Liver (tissue), 9 donors: ENCODE measurements around the gene SBNO1. TPM values are rescaled to one million over a fixed set of nuclear protein-coding genes. Genes with fewer than 3 reads are reported as not detected.
"Not testable (repeated sequence)": the region's sequence is repeated elsewhere in the genome, so short reads cannot be mapped to it uniquely, and the experiment has no call there.

Experiments used
- DNase-seq: peaks from one replicate; pipeline ENCODE4 v3.0.0-alpha.2; 2017; ENCODE audit warnings: low spot score
- H3K27ac ChIP-seq, 2 donors: one replicate each; pipeline ENCODE4 v1.7.0; 2013; ENCODE audit warnings: inconsistent platforms in 2 of 2, low read length in 2 of 2, control low read depth in 1 of 2, low read depth in 1 of 2, mild to moderate bottlenecking in 1 of 2
- H3K27me3 ChIP-seq, 4 donors: one replicate each; pipeline versions ENCODE4 v1.6.1 to v1.7.0; 2013; ENCODE audit warnings: low read length in 3 of 4, inconsistent platforms in 1 of 4, mild to moderate bottlenecking in 1 of 4, moderate library complexity in 1 of 4; ENCODE audit not compliant: control insufficient read depth in 4 of 4, insufficient read depth in 4 of 4
- H3K36me3 ChIP-seq, 4 donors: one replicate each; pipeline versions ENCODE4 v1.6.1 to v1.7.0; 2013; ENCODE audit warnings: low read length in 3 of 4, mild to moderate bottlenecking in 3 of 4, low read depth in 1 of 4, moderate library complexity in 1 of 4; ENCODE audit not compliant: control insufficient read depth in 4 of 4, insufficient read depth in 3 of 4
- H3K4me1 ChIP-seq, 4 donors: one replicate each; pipeline versions ENCODE4 v1.6.1 to v1.7.0; 2013; ENCODE audit warnings: low read length in 3 of 4, mild to moderate bottlenecking in 3 of 4, moderate library complexity in 1 of 4; ENCODE audit not compliant: control insufficient read depth in 4 of 4, insufficient read depth in 4 of 4
- H3K4me3 ChIP-seq, 3 donors: one replicate each; pipeline versions ENCODE4 v1.6.1 to v1.7.0; 2013; ENCODE audit warnings: low read length in 3 of 3, control low read depth in 1 of 3, low read depth in 1 of 3, mild to moderate bottlenecking in 1 of 3
- H3K9ac ChIP-seq, 2 donors: one replicate each; pipeline ENCODE4 v1.7.0; 2013; ENCODE audit warnings: low read length in 2 of 2, mild to moderate bottlenecking in 2 of 2, moderate library complexity in 2 of 2, control low read depth in 1 of 2, low read depth in 1 of 2
- H3K9me3 ChIP-seq, 4 donors: one replicate each; pipeline versions ENCODE4 v1.6.1 to v1.7.0; 2013; ENCODE audit warnings: low read length in 3 of 4; ENCODE audit not compliant: control insufficient read depth in 4 of 4
- EGR1 ChIP-seq, 2 donors: IDR thresholded peaks; 2 replicates each; pipeline ENCODE4 v1.6.1; 2016 to 2018; ENCODE audit warnings: antibody characterized with exemption in 2 of 2, low read depth in 2 of 2
- FOXA1 ChIP-seq: IDR thresholded peaks from 2 replicates; pipeline ENCODE4 v1.6.1; 2016; ENCODE audit warnings: antibody characterized with exemption
- FOXA2 ChIP-seq: IDR thresholded peaks from 2 replicates; pipeline ENCODE4 v1.6.1; 2016; ENCODE audit warnings: antibody characterized with exemption
- GABPA ChIP-seq, 2 donors: IDR thresholded peaks in 1 of 2; conservative IDR thresholded peaks in 1 of 2; 2 replicates each; pipeline ENCODE4 v1.6.1; 2016; ENCODE audit warnings: antibody characterized with exemption in 2 of 2, mild to moderate bottlenecking in 1 of 2, moderate library complexity in 1 of 2
- JUND ChIP-seq, 2 donors: IDR thresholded peaks; 2 replicates each; pipeline ENCODE4 v1.6.1; 2016; ENCODE audit warnings: antibody characterized with exemption in 2 of 2
- NR2F2 ChIP-seq: IDR thresholded peaks from 2 replicates; pipeline ENCODE4 v1.6.1; 2016; ENCODE audit warnings: antibody characterized with exemption
- RAD21 ChIP-seq, 2 donors: IDR thresholded peaks; 2 replicates each; pipeline ENCODE4 v1.6.1; 2016; ENCODE audit warnings: antibody characterized with exemption in 2 of 2, mild to moderate bottlenecking in 2 of 2
- RXRA ChIP-seq, 2 donors: IDR thresholded peaks; 2 replicates each; pipeline ENCODE4 v1.6.1; 2017 to 2018; ENCODE audit warnings: antibody characterized with exemption in 2 of 2, mild to moderate bottlenecking in 1 of 2
- SP1 ChIP-seq: IDR thresholded peaks from 2 replicates; pipeline ENCODE4 v1.6.1; 2018; ENCODE audit warnings: antibody characterized with exemption, mild to moderate bottlenecking
- TAF1 ChIP-seq: conservative IDR thresholded peaks from 2 replicates; pipeline ENCODE4 v1.6.1; 2016; ENCODE audit warnings: antibody characterized with exemption, mild to moderate bottlenecking
- YY1 ChIP-seq: IDR thresholded peaks from 2 replicates; pipeline ENCODE4 v1.6.1; 2016; ENCODE audit warnings: antibody characterized with exemption, mild to moderate bottlenecking
- WGBS: extraction: QIAGEN DNeasy Blood & Tissue Kit; methylation state at CpG from one replicate; pipeline ENCODE4 v1.1.7; 2013; 5-methylcytosine and 5-hydroxymethylcytosine counted together
- polyA plus RNA-seq, 2 donors: library from polyadenylated mRNA; stranded (reverse) in 1 of 2; unstranded in 1 of 2; fragments of 200-250 nt in 1 of 2; fragments of >200 nt in 1 of 2; fragmentation: Nextera tagmentation in 1 of 2; extraction: Ambion mirVana in 1 of 2; gene quantifications; one replicate each; pipeline versions ENCODE4 v1.2.1 to v1.2.3, GENCODE V29; 2013 to 2015
- total RNA-seq, 2 donors: library from RNA; depleted of rRNA; stranded (reverse); fragments of >200 nt; gene quantifications; one replicate each; pipeline ENCODE4 v1.2.3, GENCODE V29; 2014
- TF ChIP-seq, protein P1 (sequence below): IDR thresholded peaks from 2 replicates; pipeline ENCODE4 v1.6.1; 2016; ENCODE audit warnings: antibody characterized with exemption
- TF ChIP-seq, protein P2 (sequence below): IDR thresholded peaks from 2 replicates; pipeline ENCODE4 v1.6.1; 2016; ENCODE audit warnings: antibody characterized with exemption
- TF ChIP-seq, protein P3 (sequence below): IDR thresholded peaks from 2 replicates; pipeline ENCODE4 v1.6.1; 2016; ENCODE audit warnings: antibody characterized with exemption, mild to moderate bottlenecking
- TF ChIP-seq, protein P4 (sequence below): IDR thresholded peaks from 2 replicates; pipeline ENCODE4 v1.6.1; 2016; ENCODE audit warnings: antibody characterized with exemption
- donor health status: healthy.
- donor health status: healthy.
- donor health status: healthy.
- donor health status: healthy.
- donor health status: healthy.

The SBNO1 gene
- total and polyA plus RNA-seq, 4 donors, result 4.0 to 19.8 (median 10.4) TPM

DNA sequence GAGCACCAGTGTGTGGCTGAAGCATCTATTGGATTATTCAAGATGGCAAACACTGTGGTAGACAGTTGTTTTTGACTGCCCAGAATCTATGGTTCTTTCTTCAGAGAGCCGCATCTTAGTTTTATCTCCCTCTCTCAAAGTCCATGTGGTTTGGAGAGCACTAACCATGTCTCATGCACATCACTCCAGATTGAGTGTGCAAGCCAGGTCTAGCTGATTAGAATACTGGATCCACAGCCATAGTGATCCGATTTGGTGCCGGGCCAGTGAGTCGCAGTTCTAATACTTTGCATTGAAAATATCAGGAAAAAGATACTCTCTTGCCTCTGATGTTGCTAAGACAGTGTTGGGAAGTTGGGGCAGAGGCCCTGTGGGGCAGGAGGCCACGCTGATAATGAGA is 4.6 kb upstream of the SBNO1 start:
- Histone ChIP-seq H3K9ac (no peak overlapping the region), H3K9me3 (no peaks in the 10 kb centered on the region), H3K27me3 (no peaks in the 10 kb centered on the region), H3K27ac (no peak overlapping the region), H3K4me3 (no peak overlapping the region), H3K4me1 (peaks cover 0 to 6% (median 2%) of the 10 kb centered on the region in 4 donors), H3K36me3 (no peaks in the 10 kb centered on the region)
- WGBS, result 96% methylated on average over 5 of the region's 5 CpGs
- DNase-seq, result no peak
- TF ChIP-seq RXRA (IDR thresholded peaks at IDR 0.05), result no peak
- TF ChIP-seq, protein P1, sequence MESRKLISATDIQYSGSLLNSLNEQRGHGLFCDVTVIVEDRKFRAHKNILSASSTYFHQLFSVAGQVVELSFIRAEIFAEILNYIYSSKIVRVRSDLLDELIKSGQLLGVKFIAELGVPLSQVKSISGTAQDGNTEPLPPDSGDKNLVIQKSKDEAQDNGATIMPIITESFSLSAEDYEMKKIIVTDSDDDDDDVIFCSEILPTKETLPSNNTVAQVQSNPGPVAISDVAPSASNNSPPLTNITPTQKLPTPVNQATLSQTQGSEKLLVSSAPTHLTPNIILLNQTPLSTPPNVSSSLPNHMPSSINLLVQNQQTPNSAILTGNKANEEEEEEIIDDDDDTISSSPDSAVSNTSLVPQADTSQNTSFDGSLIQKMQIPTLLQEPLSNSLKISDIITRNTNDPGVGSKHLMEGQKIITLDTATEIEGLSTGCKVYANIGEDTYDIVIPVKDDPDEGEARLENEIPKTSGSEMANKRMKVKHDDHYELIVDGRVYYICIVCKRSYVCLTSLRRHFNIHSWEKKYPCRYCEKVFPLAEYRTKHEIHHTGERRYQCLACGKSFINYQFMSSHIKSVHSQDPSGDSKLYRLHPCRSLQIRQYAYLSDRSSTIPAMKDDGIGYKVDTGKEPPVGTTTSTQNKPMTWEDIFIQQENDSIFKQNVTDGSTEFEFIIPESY, result no peak
- TF ChIP-seq EGR1 (IDR thresholded peaks at IDR 0.05; ENCODE audit: low read depth in 2 of 2), result no peak
- TF ChIP-seq, protein P2, sequence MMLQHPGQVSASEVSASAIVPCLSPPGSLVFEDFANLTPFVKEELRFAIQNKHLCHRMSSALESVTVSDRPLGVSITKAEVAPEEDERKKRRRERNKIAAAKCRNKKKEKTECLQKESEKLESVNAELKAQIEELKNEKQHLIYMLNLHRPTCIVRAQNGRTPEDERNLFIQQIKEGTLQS, result no peak
- TF ChIP-seq RAD21 (IDR thresholded peaks at IDR 0.05), result no peak
- TF ChIP-seq, protein P3, sequence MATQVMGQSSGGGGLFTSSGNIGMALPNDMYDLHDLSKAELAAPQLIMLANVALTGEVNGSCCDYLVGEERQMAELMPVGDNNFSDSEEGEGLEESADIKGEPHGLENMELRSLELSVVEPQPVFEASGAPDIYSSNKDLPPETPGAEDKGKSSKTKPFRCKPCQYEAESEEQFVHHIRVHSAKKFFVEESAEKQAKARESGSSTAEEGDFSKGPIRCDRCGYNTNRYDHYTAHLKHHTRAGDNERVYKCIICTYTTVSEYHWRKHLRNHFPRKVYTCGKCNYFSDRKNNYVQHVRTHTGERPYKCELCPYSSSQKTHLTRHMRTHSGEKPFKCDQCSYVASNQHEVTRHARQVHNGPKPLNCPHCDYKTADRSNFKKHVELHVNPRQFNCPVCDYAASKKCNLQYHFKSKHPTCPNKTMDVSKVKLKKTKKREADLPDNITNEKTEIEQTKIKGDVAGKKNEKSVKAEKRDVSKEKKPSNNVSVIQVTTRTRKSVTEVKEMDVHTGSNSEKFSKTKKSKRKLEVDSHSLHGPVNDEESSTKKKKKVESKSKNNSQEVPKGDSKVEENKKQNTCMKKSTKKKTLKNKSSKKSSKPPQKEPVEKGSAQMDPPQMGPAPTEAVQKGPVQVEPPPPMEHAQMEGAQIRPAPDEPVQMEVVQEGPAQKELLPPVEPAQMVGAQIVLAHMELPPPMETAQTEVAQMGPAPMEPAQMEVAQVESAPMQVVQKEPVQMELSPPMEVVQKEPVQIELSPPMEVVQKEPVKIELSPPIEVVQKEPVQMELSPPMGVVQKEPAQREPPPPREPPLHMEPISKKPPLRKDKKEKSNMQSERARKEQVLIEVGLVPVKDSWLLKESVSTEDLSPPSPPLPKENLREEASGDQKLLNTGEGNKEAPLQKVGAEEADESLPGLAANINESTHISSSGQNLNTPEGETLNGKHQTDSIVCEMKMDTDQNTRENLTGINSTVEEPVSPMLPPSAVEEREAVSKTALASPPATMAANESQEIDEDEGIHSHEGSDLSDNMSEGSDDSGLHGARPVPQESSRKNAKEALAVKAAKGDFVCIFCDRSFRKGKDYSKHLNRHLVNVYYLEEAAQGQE, result no peak
- TF ChIP-seq, protein P4, sequence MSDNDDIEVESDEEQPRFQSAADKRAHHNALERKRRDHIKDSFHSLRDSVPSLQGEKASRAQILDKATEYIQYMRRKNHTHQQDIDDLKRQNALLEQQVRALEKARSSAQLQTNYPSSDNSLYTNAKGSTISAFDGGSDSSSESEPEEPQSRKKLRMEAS, result no peak
- no peak for TF ChIP-seq YY1
- no peak for TF ChIP-seq JUND (IDR thresholded peaks at IDR 0.05)

DNA sequence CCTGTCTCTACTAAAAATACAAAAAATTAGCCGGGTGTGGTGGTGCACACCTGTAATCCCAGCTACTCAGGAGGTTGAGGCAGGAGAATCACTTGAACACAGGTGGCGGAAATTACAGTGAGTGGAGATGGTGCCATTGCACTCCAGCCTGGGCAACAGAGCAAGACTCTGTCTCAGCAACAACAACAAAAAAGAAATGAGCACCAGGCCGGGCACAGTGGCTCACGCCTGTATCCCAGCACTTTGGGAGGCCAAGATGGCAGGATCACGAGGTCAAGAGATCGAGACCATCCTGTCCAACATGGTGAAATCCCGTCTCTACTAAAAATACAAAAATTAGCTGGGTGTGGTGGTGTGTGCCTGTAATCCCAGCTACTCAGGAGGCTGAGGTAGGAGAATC is 3.8 kb upstream of the SBNO1 start:
- not testable (repeated sequence) for H3K9me3 ChIP-seq

DNA sequence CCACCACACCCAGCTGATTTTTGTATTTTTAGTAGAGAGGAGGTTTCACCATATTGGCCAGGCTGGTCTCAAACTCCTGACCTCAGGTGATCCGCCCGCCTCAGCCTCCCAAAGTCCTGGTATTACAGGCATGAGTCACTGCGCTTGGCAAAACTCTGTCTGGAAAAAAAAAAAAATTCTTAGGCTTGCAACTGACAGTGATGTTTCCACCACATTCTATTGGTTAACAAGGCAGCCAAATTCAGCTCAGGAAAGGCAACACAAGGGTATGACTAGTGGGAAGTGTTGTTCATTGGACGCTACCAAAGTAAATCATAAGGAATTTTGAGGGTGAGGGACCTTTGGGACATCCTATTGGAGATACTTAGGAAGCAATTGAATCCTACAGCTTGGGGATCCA is 2.9 kb upstream of the SBNO1 start:
- TF ChIP-seq FOXA1 (no peak), YY1 (no peak), NR2F2 (no peak), RAD21 (IDR thresholded peaks at IDR 0.05) (no peak), TAF1 (no peak), RXRA (IDR thresholded peaks at IDR 0.05) (no peak), SP1 (no peak), GABPA (IDR thresholded peaks at IDR 0.05 in 1 of 2, conservative IDR thresholded peaks at IDR 0.05 in 1 of 2) (no peak), FOXA2 (no peak)
- TF ChIP-seq, protein P1, result no peak
- TF ChIP-seq, protein P3, result no peak
- TF ChIP-seq, protein P4, result no peak
- no peaks in the 10 kb centered on the region for H3K27me3 ChIP-seq
- no peak overlapping the region for H3K4me3 ChIP-seq
- 91% methylated on average over 4 of the region's 4 CpGs for WGBS
- H3K27ac ChIP-seq, result no peak overlapping the region
- H3K9me3 ChIP-seq, result no peaks in the 10 kb centered on the region
- H3K4me1 ChIP-seq, result peaks cover 3 to 20% (median 11%) of the 10 kb centered on the region in 4 donors
- H3K36me3 ChIP-seq, result no peaks in the 10 kb centered on the region
- no peak overlapping the region for H3K9ac ChIP-seq
- DNase-seq, result no peak

More for the DNA sequence above, 3.8 kb upstream of the SBNO1 start:
- peaks cover 0 to 13% (median 2%) of the 10 kb centered on the region in 4 donors for H3K4me1 ChIP-seq
- H3K9ac ChIP-seq, DNase-seq, H3K4me3 ChIP-seq, H3K27me3 ChIP-seq, H3K27ac ChIP-seq, H3K36me3 ChIP-seq: not testable (repeated sequence)
- 96% methylated on average over 7 of the region's 7 CpGs for WGBS
